Liver (tissue), 3 donors: ENCODE data around the gene USP40.

ENCODE experiments used
- EGR1 ChIP-seq, 2 donors: IDR thresholded peaks; 2 replicates each; pipeline ENCODE4 v1.6.1; 2016 to 2018; ENCODE audit warnings: antibody characterized with exemption in 2 of 2, low read depth in 2 of 2
- FOXA1 ChIP-seq: IDR thresholded peaks from 2 replicates; pipeline ENCODE4 v1.6.1; 2016; ENCODE audit warnings: antibody characterized with exemption
- HNF4A ChIP-seq, 2 donors: conservative IDR thresholded peaks; 2 replicates each; pipeline ENCODE4 v1.6.1; 2016; ENCODE audit warnings: antibody characterized with exemption in 2 of 2, mild to moderate bottlenecking in 2 of 2
- RAD21 ChIP-seq, 2 donors: IDR thresholded peaks; 2 replicates each; pipeline ENCODE4 v1.6.1; 2016; ENCODE audit warnings: antibody characterized with exemption in 2 of 2, mild to moderate bottlenecking in 2 of 2
- SP1 ChIP-seq: IDR thresholded peaks from 2 replicates; pipeline ENCODE4 v1.6.1; 2018; ENCODE audit warnings: antibody characterized with exemption, mild to moderate bottlenecking
- YY1 ChIP-seq: IDR thresholded peaks from 2 replicates; pipeline ENCODE4 v1.6.1; 2016; ENCODE audit warnings: antibody characterized with exemption, mild to moderate bottlenecking
- TF ChIP-seq, protein P1 (sequence below): fragments of 150-350 bp; IDR thresholded peaks from 2 replicates; pipeline ENCODE4 v1.5.1; 2017; ENCODE audit warnings: improper control_type of control experiment, low read depth, low read length; ENCODE audit not compliant: missing input control
- TF ChIP-seq, protein P2 (sequence below): IDR thresholded peaks from 2 replicates; pipeline ENCODE4 v1.6.1; 2016; ENCODE audit warnings: antibody characterized with exemption
- donor health status: healthy.
- donor health status: healthy.

DNA sequence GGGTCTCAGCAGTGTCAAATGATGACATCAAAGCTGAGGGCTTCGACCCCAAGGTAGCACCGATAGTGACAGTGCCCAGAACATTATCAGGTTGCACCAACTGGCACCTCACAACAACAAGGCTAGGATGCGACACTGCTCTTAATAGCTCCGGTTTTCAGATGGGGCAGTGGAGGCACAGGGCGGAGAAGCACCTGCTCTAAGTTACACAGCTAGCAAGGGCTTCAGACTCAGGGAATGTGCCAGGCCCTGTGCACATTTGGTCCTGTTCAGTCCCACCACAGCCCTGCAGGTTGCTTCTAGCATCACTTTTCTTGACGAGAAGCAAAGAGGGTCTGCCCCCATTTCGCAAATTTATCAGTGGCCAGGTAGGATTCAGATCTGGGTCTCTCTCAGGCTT, 138.1 kb downstream of the USP40 start:
- TF ChIP-seq, protein P1, sequence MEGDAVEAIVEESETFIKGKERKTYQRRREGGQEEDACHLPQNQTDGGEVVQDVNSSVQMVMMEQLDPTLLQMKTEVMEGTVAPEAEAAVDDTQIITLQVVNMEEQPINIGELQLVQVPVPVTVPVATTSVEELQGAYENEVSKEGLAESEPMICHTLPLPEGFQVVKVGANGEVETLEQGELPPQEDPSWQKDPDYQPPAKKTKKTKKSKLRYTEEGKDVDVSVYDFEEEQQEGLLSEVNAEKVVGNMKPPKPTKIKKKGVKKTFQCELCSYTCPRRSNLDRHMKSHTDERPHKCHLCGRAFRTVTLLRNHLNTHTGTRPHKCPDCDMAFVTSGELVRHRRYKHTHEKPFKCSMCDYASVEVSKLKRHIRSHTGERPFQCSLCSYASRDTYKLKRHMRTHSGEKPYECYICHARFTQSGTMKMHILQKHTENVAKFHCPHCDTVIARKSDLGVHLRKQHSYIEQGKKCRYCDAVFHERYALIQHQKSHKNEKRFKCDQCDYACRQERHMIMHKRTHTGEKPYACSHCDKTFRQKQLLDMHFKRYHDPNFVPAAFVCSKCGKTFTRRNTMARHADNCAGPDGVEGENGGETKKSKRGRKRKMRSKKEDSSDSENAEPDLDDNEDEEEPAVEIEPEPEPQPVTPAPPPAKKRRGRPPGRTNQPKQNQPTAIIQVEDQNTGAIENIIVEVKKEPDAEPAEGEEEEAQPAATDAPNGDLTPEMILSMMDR: no peak
- TF ChIP-seq, protein P2, sequence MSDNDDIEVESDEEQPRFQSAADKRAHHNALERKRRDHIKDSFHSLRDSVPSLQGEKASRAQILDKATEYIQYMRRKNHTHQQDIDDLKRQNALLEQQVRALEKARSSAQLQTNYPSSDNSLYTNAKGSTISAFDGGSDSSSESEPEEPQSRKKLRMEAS: no peak
- no peak for TF ChIP-seq YY1
- TF ChIP-seq FOXA1: no peak
- TF ChIP-seq EGR1 (IDR thresholded peaks at IDR 0.05; ENCODE audit: low read depth in 2 of 2): no peak
- no peak for TF ChIP-seq HNF4A (conservative IDR thresholded peaks at IDR 0.05)
- no peak for TF ChIP-seq RAD21 (IDR thresholded peaks at IDR 0.05)
- no peak for TF ChIP-seq SP1
